22Rv1 (cell line): ENCODE measurements around the gene OR4C16.

Experiments used
- ZFX ChIP-seq: fragments of 450-650 bp; IDR thresholded peaks from 2 replicates; pipeline ENCODE4 v1.6.1; 2017; ENCODE audit warnings: antibody characterized with exemption, borderline replicate concordance
- TF ChIP-seq, protein P1 (sequence below): fragments of 450-650 bp; IDR thresholded peaks from 2 replicates; pipeline ENCODE4 v1.5.1; 2017; ENCODE audit warnings: mild to moderate bottlenecking

DNA sequence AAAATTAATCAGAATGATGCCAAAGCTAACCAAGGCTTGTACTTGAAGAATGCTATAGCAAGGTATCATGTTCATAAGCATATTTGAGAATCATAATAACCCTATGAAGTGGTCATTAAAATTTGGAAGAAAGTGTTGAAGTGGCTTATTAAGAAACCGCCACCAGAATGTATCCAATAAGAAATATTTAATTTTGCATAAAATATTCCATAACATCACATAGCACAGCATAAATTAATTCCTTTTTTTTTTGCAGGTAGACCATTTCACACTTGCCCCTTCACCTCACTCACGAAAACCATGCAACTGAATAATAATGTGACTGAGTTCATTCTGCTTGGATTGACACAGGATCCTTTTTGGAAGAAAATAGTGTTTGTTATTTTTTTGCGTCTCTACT is at the start of gene OR4C16:
- TF ChIP-seq, protein P1, sequence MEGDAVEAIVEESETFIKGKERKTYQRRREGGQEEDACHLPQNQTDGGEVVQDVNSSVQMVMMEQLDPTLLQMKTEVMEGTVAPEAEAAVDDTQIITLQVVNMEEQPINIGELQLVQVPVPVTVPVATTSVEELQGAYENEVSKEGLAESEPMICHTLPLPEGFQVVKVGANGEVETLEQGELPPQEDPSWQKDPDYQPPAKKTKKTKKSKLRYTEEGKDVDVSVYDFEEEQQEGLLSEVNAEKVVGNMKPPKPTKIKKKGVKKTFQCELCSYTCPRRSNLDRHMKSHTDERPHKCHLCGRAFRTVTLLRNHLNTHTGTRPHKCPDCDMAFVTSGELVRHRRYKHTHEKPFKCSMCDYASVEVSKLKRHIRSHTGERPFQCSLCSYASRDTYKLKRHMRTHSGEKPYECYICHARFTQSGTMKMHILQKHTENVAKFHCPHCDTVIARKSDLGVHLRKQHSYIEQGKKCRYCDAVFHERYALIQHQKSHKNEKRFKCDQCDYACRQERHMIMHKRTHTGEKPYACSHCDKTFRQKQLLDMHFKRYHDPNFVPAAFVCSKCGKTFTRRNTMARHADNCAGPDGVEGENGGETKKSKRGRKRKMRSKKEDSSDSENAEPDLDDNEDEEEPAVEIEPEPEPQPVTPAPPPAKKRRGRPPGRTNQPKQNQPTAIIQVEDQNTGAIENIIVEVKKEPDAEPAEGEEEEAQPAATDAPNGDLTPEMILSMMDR: no peak
- TF ChIP-seq ZFX: no peak
